GM19397 (cell line): ENCODE results near the gene SRC.

Source experiments
- ATAC-seq: cut with Tn5 transposase; IDR thresholded peaks from one replicate; pipeline ENCODE4 v1.9.1; 2021; ENCODE audit warnings: mild to moderate bottlenecking, moderate library complexity; ENCODE audit not compliant: unreplicated experiment

SRC gene

DNA sequence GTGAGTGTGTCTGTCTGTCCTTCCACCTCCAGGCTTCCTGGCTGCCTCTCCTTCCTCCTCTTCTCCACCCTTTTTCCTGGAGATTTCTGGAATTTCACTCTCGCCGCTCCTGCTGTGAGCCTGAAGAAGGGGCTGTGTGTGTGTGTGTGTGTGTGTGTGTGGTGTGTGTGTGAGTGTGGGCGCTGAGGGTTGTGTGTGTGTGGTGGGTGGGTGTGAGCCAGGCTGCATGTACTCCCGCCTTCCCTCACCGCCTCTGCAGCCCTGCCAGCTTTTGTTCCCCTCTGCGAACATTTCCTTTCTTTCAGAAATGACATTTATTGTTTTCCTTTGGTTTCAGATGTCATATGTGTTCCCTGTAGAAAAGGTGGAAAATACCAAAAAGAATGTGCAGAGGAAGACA is 76.0 kb downstream of the SRC start:
- no peak for ATAC-seq

DNA sequence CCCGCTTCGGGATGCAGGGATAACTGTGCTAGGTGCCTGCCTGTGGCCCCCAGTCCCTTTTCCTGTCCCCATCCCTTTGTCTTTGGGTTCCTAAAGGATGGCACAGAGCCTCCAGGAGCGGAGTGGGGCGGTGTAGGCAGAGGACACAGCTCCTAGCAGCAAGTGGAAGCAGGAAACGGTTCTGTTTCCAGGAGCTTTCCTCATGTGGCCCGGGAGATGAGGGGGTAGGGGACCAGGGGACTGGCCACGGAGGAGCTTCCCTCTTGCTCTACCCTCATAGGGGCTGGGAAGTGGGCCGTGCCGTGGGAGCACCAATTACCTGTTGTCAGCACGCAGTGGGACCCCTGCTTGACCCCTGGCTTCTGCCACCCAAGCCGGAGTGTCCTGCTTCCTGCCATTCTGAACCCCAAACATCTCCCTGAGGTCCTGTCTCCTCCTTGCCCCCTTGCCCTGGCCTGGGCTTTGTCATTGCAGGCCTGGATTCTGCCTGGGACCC is 76.9 kb downstream of the SRC start:
- ATAC-seq = no peak

DNA sequence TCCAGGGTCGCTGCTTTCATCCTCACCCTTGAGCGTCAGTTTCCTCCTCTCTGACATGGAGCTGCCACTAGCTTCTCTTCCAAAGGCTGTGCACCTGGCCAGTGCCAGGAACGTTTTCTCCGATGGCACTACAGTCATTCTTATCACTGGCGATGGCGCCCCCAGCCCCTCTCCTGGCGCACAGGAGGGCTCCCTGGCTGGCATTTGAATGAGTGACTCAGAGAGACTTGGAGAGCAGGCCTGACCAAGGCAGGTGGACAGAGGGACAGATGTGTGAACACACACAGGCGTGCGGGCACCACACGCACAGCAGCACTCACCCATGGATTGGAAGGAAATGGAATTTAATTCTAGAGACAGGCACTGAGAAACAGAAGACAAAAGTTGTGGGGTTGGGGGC is 77.6 kb downstream of the SRC start:
- ATAC-seq = no peak

DNA sequence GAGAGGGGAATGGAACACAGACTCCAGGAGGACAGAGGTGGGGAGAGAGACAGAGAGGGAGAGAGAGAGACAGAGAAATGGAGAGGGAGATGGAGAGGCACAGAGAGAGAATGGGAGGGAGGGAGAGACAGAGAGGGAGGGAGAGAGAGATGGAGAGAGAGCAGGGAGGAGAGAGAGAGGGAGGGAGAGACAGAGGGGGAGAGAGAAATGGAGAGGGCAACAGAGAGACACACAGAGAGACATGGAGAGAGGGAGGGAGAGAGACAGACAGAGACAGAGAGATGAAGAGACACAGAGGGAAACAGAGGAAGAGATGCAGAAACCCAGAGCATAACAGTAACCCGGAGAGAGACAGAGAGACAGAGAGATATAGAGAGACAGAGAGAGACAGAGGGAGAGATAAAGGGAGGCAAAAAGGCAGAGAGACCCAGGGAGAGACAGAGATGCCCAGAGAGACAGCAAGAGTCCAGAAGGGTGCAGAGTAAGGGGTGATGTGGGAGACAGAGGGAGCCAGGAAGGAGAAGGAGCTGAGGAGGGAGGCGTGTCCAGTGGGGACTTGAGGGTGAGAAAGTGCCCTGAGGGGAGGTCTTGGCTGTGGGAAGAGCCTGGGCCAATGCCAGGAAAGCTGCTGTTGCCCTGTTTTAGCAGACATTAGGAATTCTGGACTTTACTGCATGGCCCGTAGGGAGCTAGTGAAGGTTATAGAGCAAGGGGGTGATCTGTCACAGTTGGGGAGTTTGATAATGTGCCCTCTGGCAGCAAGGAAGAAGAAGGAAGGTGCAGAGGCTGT is 78.3 kb downstream of the SRC start:
- no peak for ATAC-seq

DNA sequence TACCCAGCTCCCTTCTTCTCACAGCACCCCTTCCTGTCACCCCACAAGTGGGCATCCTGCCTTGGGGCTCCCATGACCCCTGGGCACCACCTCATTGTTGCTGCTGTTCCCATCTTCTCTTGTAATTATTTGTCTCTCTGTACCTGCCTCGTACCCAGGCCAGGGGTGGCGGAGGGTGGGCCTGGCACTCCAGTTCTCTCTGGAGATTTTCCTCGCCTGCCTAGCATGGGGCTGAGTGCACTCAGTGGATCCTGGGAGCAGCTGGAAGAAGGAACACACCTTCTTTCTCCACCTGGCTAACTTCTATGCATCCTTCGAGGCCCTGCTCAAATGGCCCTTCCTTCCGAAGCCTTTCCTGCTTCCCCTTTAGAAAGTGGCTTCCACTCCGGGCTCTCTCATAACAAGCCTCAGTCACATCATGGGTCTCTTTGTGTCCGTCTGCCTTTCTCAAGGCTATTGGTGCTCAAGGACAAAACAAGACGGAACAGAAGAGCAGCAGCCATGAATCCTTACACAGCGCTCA is 79.2 kb downstream of the SRC start:
- no peak for ATAC-seq

DNA sequence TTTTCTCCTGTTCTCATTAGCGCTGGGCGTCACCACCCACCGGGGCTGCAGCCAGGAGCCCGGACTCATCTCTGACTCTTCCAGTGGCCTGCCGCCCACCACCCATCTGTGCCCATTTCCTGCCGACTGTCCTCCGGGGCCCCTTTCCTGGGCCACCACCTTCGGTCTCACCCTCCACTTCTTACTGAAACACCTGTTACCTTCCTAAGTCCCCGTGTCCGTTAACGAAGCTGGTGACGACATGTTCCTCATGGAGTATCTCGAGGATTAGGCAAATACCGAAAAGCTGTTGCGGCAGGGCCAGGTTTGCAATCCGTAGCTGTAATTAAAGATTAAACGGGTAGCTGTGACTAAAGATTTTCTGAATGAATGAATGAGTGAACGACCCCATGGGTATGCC is 80.2 kb downstream of the SRC start:
- ATAC-seq = no peak

DNA sequence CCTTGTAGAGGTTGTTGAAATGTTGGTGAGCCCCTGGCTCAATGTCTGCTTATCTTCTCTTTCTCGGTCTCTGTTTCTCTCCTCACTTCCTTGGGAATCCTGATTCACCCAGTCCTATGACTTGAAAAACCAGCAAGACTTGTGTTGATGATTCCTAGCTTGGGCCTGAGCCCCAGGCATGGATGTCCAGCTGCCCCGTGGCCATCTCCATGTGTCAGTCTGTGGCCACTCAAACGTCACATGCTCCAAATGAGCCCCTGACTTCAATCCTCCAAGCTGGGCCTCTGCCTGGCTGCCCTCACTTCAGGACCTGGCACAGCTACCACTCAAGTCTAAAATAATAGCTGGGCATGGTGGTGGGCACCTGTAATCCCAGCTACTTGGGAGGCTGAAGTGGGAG is 81.0 kb downstream of the SRC start:
- ATAC-seq = no peak

DNA sequence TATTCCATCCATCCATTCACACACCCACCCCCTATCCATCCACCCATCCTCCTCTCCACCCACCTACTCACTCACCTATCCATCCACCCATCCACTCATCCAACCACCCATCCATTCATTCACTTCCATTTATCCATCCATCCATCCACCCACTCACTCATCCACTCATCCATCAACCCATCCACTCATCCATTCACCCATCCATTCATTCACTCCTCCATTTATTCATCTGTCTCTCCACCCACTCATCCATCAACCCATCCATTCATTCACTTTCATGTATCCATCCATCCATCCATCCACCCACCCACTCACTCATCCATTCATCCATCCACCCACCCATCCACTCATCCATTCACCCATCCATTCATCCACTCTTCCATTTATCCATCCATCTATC is 84.1 kb downstream of the SRC start:
- ATAC-seq = no peak

DNA sequence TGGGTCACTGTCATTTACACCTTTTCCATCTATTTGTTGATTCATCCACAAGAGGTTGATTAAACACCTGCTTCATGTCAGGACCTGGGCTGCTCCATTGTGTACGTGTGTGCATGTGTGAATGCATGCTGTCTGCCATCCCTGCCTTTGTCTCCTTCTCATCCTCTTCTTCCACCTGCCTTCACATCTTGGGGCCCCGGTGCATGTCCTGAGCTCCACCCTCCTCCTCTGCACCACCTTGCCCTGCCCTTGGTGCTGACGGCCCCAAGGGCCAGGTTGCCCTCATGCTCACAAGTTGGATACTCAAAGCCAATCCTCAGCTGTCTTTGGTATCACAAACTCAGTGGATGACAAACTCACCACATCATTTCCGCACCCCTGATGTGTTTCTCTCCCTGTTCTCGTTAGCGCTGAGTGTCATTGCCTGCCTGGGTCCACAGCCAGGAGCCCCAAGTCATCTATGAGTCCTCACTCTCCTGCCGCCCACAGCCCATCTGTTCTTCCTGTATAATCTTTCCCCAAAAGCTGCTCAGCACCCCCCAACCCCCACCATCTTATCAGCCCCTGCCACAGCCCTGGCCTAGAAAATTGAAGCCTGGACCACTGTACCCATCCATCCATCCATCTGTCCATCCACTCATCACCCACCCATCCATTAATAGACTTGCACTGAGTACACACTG is 85.0 kb downstream of the SRC start:
- no peak for ATAC-seq

DNA sequence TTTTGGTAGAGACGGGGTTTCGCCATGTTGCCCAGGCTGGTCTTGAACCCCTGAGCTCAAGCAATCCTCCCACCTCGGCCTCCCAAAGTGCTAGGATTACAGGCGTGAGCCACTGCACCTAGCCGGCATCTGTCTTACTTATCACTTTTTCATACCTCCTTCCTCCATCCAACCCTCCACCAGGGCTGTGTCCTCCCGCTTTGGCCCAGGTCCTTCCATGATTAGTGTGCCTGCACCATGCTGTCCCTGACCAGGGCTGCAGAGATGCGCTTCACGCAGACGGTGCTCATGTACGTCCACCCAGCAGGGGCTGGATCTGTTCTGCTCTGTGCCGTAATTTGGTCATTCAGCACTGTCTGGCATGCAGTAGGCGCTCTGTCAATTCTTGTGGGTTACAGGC is 85.8 kb downstream of the SRC start:
- no peak for ATAC-seq

DNA sequence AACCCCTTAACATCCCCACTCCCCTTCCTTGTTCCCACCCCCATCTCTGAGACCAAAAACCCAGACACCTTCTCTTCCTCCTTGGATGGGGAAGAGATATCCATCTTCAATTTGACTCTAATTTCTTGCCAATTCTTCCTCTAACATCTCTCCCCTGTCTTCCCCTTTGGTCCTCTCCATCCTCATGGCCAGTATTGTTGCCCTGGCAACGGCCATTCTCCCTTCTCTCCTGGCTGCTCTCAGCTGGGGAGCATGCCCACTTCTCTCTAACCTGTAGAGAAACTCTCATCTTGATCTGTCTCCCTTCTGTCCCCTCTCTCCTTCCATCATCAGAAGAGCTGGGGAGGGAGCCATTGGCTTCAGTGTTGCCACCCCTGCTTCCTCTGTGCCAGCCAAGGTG is 86.7 kb downstream of the SRC start:
- ATAC-seq = no peak

DNA sequence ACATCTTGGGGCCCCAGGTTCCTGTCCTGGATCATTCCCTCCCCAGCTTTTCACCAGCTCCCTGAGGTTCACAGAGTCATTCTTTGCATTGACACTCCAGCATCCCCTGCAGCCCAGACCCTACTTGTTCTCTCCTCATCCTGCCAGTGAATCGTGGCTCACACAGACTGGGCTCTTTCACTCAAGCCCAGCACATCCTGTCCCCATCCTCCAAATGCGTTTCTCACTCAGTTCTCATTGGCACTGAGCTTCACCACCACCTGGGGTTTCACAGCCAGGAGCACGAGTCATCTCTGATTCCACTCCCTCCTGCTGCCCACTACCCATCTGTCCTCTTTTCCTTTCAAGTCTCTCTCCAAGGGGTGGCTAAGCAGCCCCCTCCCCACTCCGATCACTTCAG is 89.7 kb downstream of the SRC start:
- ATAC-seq = no peak

DNA sequence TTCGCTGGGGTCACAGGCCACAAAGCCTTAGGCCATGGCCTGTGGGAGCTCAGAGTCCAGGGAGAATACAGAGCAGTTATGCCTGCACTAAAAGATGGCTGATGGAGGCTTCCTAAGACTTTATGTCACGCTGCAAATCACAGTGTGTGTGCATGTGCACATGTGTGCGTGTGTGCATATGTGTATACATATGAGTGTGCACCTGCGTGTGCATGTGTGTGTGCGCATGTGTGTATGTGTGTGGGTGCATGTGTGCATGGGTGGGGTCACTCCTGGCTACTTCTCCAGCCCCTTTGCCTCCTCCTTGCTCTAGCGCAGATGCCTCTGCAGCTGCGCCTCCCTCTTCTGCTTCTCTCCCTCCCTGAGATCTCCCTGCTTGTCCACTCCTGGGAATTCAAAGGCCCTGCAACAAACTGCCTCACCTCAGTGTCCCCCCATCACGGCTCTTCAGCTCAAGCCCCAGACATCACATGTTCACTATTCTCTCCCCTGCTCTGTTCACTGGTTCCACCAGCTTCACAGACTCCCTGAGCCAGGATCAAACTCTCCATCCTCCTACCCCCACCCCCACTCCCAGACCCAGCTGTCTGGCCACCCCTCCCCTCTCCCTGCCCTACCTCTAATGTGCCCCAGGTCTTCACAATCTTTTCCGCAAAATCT is 90.7 kb downstream of the SRC start:
- no peak for ATAC-seq

DNA sequence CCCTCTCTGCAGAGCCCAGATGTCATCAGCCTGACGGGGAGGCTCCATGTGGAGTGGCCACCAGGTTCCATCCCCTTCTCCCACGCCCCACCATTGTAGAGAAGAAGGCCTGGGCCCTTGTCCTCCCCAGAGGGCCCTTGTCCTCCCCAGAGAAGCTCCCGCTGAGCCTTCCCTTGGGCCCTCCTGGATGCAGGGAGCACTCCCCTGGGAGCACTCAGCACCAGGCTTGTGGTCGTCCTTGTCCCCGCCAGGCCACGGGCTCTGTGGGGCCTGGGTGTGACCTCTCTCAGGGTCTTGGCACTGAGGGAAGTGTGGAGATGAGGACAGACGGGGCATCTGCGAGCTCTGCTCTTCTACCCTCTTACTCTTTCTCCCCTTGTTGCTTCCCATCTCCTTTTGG is 91.7 kb downstream of the SRC start:
- ATAC-seq = no peak

DNA sequence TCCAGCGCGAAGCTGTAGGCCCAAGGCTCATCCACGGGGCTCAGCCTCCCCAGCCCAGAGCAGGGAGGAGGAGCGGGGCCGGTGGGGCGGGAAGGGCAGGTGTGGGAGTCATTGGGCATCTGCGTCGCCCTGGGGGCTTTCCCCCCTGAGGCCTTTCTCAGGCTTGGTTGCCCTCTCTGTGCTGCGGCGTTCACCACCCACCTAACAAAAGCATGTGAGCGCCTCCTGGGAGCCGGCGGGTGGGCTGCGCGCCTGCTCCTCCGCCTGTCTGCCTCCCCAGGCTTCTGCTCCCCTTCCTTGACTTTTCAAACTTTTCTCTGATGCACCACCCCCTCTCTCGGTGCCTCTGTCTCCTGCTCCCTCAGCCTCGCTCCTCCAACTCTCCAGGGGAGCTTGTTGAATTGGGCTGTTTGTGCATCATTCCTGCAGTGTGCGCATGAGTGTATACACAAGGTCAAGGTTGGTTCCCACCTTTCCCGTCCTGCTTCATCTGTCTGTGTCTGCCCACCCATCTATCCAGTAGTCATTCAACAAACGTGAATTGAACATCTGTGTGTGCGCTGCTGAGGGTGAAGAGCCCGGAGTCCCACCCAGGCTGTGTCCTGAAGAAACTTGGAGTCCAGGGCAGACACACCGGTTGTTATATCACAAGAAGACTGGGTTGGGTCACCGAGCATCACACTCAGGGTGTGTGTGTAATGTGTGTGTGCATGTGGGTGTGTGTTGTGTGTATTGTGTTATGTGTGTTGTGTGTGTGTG is 92.7 kb downstream of the SRC start:
- no peak for ATAC-seq

DNA sequence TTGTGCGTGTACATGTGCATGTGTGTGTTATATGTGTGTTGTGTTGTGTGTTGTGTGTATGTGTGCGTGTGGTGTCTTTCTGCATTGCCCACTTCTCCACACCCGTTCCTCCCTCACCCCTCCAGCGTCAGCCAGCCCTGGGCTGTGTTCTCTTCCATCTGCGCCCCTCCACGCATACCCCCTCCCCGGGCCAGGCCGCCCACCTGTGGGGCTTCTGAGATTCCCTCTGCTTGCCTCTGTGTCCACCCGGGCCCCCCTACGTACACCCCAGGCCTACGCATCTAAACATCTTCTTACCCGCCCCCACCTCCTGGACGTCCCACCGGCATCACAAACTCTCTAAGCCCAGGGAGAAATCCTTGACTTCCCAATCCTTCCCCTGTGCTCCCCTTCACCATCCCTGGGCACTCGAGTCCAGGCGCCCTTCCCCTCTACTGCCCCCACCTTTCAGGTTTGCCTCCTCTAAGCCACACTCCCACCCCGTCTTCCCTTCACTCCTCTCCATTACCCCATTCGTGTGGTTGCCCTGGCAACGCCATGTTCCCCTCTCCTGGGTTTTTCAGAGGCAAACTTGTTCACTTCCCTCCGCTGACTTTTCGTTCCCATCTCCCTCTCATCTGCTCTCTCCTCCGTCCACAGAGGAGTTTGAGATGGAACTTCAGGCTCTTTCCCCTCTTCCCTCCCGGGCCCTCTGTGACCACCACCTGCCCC is 93.4 kb downstream of the SRC start:
- no peak for ATAC-seq

DNA sequence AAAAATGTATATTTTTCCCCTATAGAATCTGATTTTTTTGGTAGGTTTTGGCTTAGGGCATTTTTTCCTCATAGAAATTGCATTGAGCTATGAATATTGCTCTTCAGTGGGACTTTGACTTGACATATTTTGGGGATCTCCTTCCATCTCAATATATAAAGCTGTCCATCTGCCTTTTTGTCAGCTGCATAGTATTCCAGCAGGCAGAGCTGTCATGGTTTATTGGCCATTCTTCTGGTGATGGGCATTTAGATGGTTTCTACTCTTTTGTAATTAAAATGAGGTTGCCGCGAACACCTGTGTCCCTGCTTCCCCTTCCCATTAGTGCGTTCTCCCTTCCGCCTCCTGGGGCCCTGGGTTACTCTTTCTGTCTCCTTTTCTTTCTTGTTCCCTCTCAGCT is 95.1 kb downstream of the SRC start:
- no peak for ATAC-seq

DNA sequence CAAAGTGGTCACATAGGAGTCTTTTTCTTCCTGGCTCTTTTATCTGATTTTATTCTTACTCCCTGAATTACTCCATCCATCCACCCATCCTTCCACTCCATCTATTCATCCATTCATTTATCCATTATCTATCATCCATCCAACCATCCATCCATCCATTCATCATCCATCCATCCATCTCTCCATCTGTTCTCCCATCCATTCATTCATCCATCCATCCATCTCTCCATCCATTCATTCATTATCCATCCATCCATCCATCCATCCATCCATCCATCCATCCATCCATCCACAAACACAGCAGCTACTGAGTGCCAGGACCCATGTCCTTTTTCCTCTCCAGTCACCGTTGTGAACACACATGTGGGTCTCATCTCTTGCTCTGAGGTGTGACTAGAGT is 96.6 kb downstream of the SRC start:
- no peak for ATAC-seq

DNA sequence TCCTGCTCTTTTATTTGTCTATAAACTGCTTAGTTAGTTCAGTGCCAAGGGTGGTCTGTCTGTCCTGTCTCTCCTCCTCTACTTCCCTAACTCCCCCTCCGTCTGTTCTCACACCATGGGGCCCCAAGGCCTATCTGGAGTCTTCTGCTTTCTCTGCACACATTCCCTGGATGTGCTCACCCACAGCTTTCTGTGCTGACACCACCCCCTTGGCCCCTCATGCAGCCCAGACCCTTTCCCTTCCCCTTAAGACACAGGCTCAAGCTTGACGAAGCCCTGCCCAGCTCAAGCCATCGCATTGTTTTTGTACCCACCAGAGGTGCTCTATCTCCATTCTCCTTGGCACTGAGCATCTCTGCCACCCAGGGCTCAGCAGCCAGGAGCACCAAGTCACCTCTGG is 97.0 kb downstream of the SRC start:
- ATAC-seq = no peak

DNA sequence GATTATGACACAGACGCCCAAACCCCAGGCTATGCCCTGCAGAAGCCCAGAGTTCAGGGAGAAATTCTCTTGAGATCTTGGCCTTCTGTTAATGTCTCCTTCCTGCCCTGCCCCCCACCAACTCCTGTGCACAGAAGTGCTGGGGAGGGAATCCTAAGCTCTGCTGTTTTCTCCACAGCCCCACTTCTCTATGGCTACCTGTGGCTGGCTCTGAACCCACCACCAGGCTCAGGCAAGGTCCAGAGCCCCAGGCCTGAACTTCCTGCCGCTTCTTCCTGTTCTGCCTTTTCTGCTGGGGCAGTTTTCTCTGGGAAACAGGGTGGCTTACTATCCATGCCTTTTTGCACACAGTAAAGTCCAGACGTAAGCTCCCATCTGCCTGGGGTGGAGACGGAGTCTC is 97.7 kb downstream of the SRC start:
- no peak for ATAC-seq
